Measurements from ENCODE around the gene MAPK8. TPM values are rescaled to one million over a fixed set of nuclear protein-coding genes. Genes with fewer than 3 reads are reported as not detected.

Gene MAPK8
- total RNA-seq, 1 experiment from 2014 or later, result 52.9 TPM

DNA sequence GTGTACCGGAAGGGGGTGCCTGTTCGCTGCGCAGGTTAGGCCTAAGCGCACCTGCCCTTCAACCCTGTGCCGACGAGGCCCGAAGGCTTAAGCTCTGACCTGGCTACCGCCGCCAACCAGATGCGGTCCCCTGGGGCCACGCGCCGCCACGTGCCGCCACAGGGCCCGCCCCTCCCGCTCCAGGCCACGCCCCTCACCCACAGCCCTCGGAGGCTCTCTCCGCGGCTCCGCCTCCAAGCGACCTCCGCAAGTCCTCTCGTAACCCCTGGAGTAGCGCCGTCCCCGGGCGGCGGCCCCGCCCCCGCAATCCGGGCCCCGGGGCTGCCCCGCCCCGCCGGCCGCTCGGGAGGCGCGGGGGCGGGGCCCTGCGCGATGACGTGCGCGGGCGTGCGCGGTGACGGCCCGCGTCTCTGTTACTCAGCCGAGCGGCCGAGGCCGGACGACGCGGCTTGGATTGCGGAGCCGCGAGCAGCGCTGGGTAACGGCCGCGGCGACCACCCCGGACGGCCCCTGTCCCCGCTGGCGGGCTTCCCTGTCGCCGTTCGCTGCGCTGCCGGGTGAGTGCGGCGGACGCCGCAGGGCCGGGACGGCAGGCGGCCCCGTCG is at the start of gene MAPK8 (continued):
- TF ChIP-seq PREB (CRISPR knock-in tag; IDR thresholded peaks at IDR 0.05; ENCODE audit: borderline replicate concordance) (peak; percentile 79; the same call in 1 of the 2 replicates), ZNF416 (CRISPR knock-in tag; IDR thresholded peaks at IDR 0.05) (0 out of 2 replicates have a peak, but pooled peaks have one; percentile 62), ZNF232 (CRISPR knock-in tag; IDR thresholded peaks at IDR 0.05) (peak; percentile 98), MXD4 (CRISPR knock-in tag; IDR thresholded peaks at IDR 0.05; ENCODE audit: borderline replicate concordance) (no peak), ATF6 (CRISPR knock-in tag; IDR thresholded peaks at IDR 0.05) (no peak), NR2C2 (CRISPR knock-in tag; IDR thresholded peaks at IDR 0.05) (peak; percentile 67; the same call in 1 of the 2 replicates), PRRX2 (CRISPR knock-in tag; IDR thresholded peaks at IDR 0.05) (no peak), ZNF121 (CRISPR knock-in tag; IDR thresholded peaks at IDR 0.05) (no peak), E2F1 (CRISPR knock-in tag; IDR thresholded peaks at IDR 0.05) (peak; percentile 94), MAX (CRISPR knock-in tag; IDR thresholded peaks at IDR 0.05) (peak; percentile 99), ZBTB21 (CRISPR knock-in tag; IDR thresholded peaks at IDR 0.05; ENCODE audit: borderline replicate concordance) (no peak; the same call in 1 of the 2 replicates), CBFB (CRISPR knock-in tag; IDR thresholded peaks at IDR 0.05; ENCODE audit: low read depth) (no peak), ZNF317 (CRISPR knock-in tag; IDR thresholded peaks at IDR 0.05; ENCODE audit: borderline replicate concordance, low read depth) (no peak), TCF7 (CRISPR knock-in tag; IDR thresholded peaks at IDR 0.05; ENCODE audit: low read depth) (peak; percentile 17; the same call in 1 of the 2 replicates), GRHL2 (CRISPR knock-in tag; IDR thresholded peaks at IDR 0.05; ENCODE audit: insufficient replicate concordance, severe bottlenecking) (no peak), FOXP1 (CRISPR knock-in tag; IDR thresholded peaks at IDR 0.05; ENCODE audit: borderline replicate concordance) (peak; percentile 96), ZNF425 (CRISPR knock-in tag; conservative IDR thresholded peaks at IDR 0.05) (no peak), GABPB1 (CRISPR knock-in tag; IDR thresholded peaks at IDR 0.05) (peak; percentile 60; the same call in 1 of the 2 replicates), ZNF219 (CRISPR knock-in tag; IDR thresholded peaks at IDR 0.05; ENCODE audit: borderline replicate concordance) (no peak), SMAD3 (CRISPR knock-in tag; IDR thresholded peaks at IDR 0.05; ENCODE audit: borderline replicate concordance) (peak; percentile 97), NR3C1 (CRISPR knock-in tag; conservative IDR thresholded peaks at IDR 0.05; ENCODE audit: low read depth) (no peak), NFE2L1 (CRISPR knock-in tag; IDR thresholded peaks at IDR 0.05) (peak; percentile 89; the same call in 1 of the 2 replicates), NR1H2 (CRISPR knock-in tag; IDR thresholded peaks at IDR 0.05) (no peak), MYBL2 (CRISPR knock-in tag; IDR thresholded peaks at IDR 0.05) (peak; percentile 39; the same call in 1 of the 2 replicates)
- TF ChIP-seq, protein P1, sequence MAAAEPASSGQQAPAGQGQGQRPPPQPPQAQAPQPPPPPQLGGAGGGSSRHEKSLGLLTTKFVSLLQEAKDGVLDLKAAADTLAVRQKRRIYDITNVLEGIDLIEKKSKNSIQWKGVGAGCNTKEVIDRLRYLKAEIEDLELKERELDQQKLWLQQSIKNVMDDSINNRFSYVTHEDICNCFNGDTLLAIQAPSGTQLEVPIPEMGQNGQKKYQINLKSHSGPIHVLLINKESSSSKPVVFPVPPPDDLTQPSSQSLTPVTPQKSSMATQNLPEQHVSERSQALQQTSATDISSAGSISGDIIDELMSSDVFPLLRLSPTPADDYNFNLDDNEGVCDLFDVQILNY (CRISPR knock-in tag; IDR thresholded peaks at IDR 0.05), result peak; percentile 73; the same call in 1 of the 2 replicates
- TF ChIP-seq, protein P2, sequence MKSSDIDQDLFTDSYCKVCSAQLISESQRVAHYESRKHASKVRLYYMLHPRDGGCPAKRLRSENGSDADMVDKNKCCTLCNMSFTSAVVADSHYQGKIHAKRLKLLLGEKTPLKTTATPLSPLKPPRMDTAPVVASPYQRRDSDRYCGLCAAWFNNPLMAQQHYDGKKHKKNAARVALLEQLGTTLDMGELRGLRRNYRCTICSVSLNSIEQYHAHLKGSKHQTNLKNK (CRISPR knock-in tag; IDR thresholded peaks at IDR 0.05), result 0 out of 2 replicates have a peak, but pooled peaks have one; percentile 63
- TF ChIP-seq, protein P3, sequence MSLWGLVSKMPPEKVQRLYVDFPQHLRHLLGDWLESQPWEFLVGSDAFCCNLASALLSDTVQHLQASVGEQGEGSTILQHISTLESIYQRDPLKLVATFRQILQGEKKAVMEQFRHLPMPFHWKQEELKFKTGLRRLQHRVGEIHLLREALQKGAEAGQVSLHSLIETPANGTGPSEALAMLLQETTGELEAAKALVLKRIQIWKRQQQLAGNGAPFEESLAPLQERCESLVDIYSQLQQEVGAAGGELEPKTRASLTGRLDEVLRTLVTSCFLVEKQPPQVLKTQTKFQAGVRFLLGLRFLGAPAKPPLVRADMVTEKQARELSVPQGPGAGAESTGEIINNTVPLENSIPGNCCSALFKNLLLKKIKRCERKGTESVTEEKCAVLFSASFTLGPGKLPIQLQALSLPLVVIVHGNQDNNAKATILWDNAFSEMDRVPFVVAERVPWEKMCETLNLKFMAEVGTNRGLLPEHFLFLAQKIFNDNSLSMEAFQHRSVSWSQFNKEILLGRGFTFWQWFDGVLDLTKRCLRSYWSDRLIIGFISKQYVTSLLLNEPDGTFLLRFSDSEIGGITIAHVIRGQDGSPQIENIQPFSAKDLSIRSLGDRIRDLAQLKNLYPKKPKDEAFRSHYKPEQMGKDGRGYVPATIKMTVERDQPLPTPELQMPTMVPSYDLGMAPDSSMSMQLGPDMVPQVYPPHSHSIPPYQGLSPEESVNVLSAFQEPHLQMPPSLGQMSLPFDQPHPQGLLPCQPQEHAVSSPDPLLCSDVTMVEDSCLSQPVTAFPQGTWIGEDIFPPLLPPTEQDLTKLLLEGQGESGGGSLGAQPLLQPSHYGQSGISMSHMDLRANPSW (CRISPR knock-in tag; conservative IDR thresholded peaks at IDR 0.05; ENCODE audit: low read depth), result no peak
